ENCODE measurements around the gene THAP12.
A peak's percentile ranks its signal among the peaks of the same experiment; 100 is the strongest.

THAP12 gene

GRCh38 chr11:76318744-76319384 is 62.1 kb downstream of the THAP12 start:
- Mint-ChIP-seq H3K4me3 (no peak overlapping the region), H3K27ac (no peak overlapping the region), H3K4me1 (ENCODE audit: low read depth in 2 of 2) (no peaks in the 10 kb centered on the region), H3K9me3 (no peaks in the 10 kb centered on the region), H3K27me3 (peaks cover 26 to 59% of the 10 kb centered on the region in 2 donors), H3K36me3 (ENCODE audit: insufficient read depth) (no peaks in the 10 kb centered on the region)
- ATAC-seq (replicated peaks) (peak; percentile 100), DNase-seq (peak; percentile 81 to 84 (median 82))

GRCh38 chr11:76317296-76317695 is 63.6 kb downstream of the THAP12 start:
- Mint-ChIP-seq H3K4me1 (ENCODE audit: low read depth in 2 of 2) (no peaks in the 10 kb centered on the region), H3K27me3 (peaks cover 26 to 59% of the 10 kb centered on the region in 2 donors), H3K4me3 (no peak overlapping the region), H3K27ac (no peak overlapping the region), H3K36me3 (ENCODE audit: insufficient read depth) (no peaks in the 10 kb centered on the region), H3K9me3 (no peaks in the 10 kb centered on the region)
- DNase-seq (no peak), ATAC-seq (replicated peaks) (no peak)

- Mint-ChIP-seq H3K4me3 (no peak overlapping the region), H3K27ac (no peak overlapping the region), H3K36me3 (ENCODE audit: insufficient read depth) (no peaks in the 10 kb centered on the region), H3K4me1 (ENCODE audit: low read depth in 2 of 2) (no peaks in the 10 kb centered on the region), H3K27me3 (peaks cover 26 to 60% of the 10 kb centered on the region in 2 donors), H3K9me3 (no peaks in the 10 kb centered on the region)
- ATAC-seq (replicated peaks), result no peak
- DNase-seq, result no peak
Measured at GRCh38 chr11:76316726-76317125, 64.2 kb downstream of the THAP12 start.

- H3K4me3 Mint-ChIP-seq, result no peak overlapping the region
- ATAC-seq (replicated peaks) (no peak), DNase-seq (no peak)
- H3K9me3 Mint-ChIP-seq, result no peaks in the 10 kb centered on the region
- peaks cover 11 to 45% of the 10 kb centered on the region in 2 donors for H3K27me3 Mint-ChIP-seq
- H3K27ac Mint-ChIP-seq, result no peak overlapping the region
- H3K36me3 Mint-ChIP-seq (ENCODE audit: insufficient read depth), result no peaks in the 10 kb centered on the region
- H3K4me1 Mint-ChIP-seq (ENCODE audit: low read depth in 2 of 2), result no peaks in the 10 kb centered on the region
Measured at GRCh38 chr11:76315182-76315853, 65.6 kb downstream of the THAP12 start.

- H3K27me3 Mint-ChIP-seq, result peaks cover 6 to 39% of the 10 kb centered on the region in 2 donors
- no peaks in the 10 kb centered on the region for H3K9me3 Mint-ChIP-seq
- no peaks in the 10 kb centered on the region for H3K36me3 Mint-ChIP-seq (ENCODE audit: insufficient read depth)
- no peaks in the 10 kb centered on the region for H3K4me1 Mint-ChIP-seq (ENCODE audit: low read depth in 2 of 2)
- no peak overlapping the region for H3K27ac Mint-ChIP-seq
- H3K4me3 Mint-ChIP-seq, result no peak overlapping the region
- DNase-seq (no peak), ATAC-seq (replicated peaks) (no peak)
Measured at GRCh38 chr11:76314741-76315090, 66.2 kb downstream of the THAP12 start.

GRCh38 chr11:76313913-76314740 is 66.8 kb downstream of the THAP12 start:
- Mint-ChIP-seq H3K36me3 (ENCODE audit: insufficient read depth) (no peaks in the 10 kb centered on the region), H3K4me1 (ENCODE audit: low read depth in 2 of 2) (no peaks in the 10 kb centered on the region), H3K4me3 (no peak overlapping the region), H3K9me3 (no peaks in the 10 kb centered on the region), H3K27me3 (peaks cover 4 to 35% of the 10 kb centered on the region in 2 donors), H3K27ac (no peak overlapping the region)
- no peak for ATAC-seq (replicated peaks)
- no peak for DNase-seq

GRCh38 chr11:76313271-76313670 is 67.7 kb downstream of the THAP12 start:
- no peak for ATAC-seq (replicated peaks)
- Mint-ChIP-seq H3K27me3 (peaks cover 0 to 31% of the 10 kb centered on the region in 2 donors), H3K36me3 (ENCODE audit: insufficient read depth) (no peaks in the 10 kb centered on the region), H3K27ac (no peak overlapping the region), H3K9me3 (no peaks in the 10 kb centered on the region), H3K4me1 (ENCODE audit: low read depth in 2 of 2) (no peaks in the 10 kb centered on the region), H3K4me3 (no peak overlapping the region)
- no peak for DNase-seq

DNA sequence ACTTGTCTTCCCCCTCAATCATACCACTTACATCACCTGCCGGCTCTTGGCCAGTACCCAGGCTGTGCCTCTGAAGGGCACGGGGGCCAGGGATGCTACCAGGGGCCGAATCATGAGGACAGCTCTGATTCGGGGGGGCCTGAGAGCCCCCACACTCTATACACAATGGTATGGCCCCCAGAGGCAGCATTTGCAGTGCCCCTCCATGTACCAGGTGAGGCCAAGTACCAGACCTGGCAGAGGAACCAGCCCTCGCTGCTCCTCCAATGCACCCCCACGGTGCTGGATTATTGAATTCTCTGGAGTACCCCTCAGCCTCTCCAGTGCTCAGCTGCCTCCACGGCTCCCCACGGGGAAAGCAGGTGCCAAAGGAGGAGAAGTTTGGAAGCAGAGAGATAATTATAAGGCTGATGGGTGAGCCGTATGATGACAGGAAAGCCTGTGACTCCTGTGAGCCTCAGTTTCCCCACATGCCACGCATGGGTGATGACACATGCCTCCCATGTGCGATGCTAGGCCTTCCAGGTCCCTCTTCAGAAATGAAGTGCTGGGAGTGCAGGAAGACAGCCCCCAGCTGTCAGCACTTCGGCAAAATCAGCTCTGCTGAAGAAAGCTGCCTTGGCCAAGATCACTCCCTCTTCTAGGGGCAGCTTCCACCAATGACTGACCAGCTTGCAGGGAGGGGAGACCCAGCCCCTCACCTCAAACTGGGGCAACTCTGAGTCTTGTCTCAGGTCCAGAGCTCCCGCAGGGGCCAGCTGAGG is 69.9 kb downstream of the THAP12 start:
- Mint-ChIP-seq H3K27me3 (peaks cover 0 to 25% of the 10 kb centered on the region in 2 donors), H3K9me3 (no peaks in the 10 kb centered on the region), H3K27ac (no peak overlapping the region), H3K4me3 (no peak overlapping the region), H3K4me1 (ENCODE audit: low read depth in 2 of 2) (no peaks in the 10 kb centered on the region), H3K36me3 (ENCODE audit: insufficient read depth) (no peaks in the 10 kb centered on the region)
- ATAC-seq (replicated peaks), result no peak
- DNase-seq, result no peak

- H3K4me1 Mint-ChIP-seq (ENCODE audit: low read depth in 2 of 2), result no peaks in the 10 kb centered on the region
- H3K27ac Mint-ChIP-seq, result no peak overlapping the region
- no peaks in the 10 kb centered on the region for H3K9me3 Mint-ChIP-seq
- no peaks in the 10 kb centered on the region for H3K36me3 Mint-ChIP-seq (ENCODE audit: insufficient read depth)
- no peak overlapping the region for H3K4me3 Mint-ChIP-seq
- H3K27me3 Mint-ChIP-seq, result peaks cover 0 to 16% of the 10 kb centered on the region in 2 donors
- no peak for DNase-seq
- no peak for ATAC-seq (replicated peaks)
Measured at GRCh38 chr11:76307978-76308747, 72.8 kb downstream of the THAP12 start.

- H3K4me1 Mint-ChIP-seq (ENCODE audit: low read depth in 2 of 2), result no peaks in the 10 kb centered on the region
- ATAC-seq (replicated peaks) (no peak), DNase-seq (no peak)
- H3K27me3 Mint-ChIP-seq, result peaks cover 0 to 10% of the 10 kb centered on the region in 2 donors
- H3K9me3 Mint-ChIP-seq, result no peaks in the 10 kb centered on the region
- H3K27ac Mint-ChIP-seq, result no peak overlapping the region
- no peaks in the 10 kb centered on the region for H3K36me3 Mint-ChIP-seq (ENCODE audit: insufficient read depth)
- no peak overlapping the region for H3K4me3 Mint-ChIP-seq
Measured at GRCh38 chr11:76307396-76307795, 73.5 kb downstream of the THAP12 start.

DNA sequence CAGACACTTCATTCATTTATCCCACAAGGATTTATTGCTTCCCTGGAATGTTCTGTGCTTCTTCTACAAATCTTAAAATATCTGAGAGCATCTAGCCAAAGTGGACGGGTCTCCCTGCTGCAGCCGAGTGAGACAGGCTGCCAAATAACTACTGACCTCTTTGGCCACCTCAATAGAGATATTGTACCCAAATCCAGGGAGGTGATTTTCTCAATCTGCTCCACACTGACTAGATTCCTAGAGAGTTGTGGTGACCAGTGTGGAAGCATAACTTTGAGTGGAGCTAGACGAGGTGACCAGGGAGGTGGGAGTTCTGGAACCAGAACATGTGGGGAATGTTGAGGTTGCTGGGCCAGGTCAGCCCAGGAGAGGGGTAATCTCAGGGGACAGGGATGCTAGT is 77.5 kb downstream of the THAP12 start:
- Mint-ChIP-seq H3K4me3 (no peak overlapping the region), H3K9me3 (no peaks in the 10 kb centered on the region), H3K27me3 (peaks cover 0 to 16% of the 10 kb centered on the region in 2 donors), H3K4me1 (ENCODE audit: low read depth in 2 of 2) (peaks cover 0 to 2% of the 10 kb centered on the region in 2 donors), H3K27ac (no peak overlapping the region), H3K36me3 (ENCODE audit: insufficient read depth) (no peaks in the 10 kb centered on the region)
- DNase-seq, result no peak
- no peak for ATAC-seq (replicated peaks)

- Mint-ChIP-seq H3K4me3 (no peak overlapping the region), H3K27me3 (peaks cover 0 to 16% of the 10 kb centered on the region in 2 donors), H3K4me1 (ENCODE audit: low read depth in 2 of 2) (peaks cover 0 to 2% of the 10 kb centered on the region in 2 donors), H3K27ac (no peak overlapping the region), H3K36me3 (ENCODE audit: insufficient read depth) (no peaks in the 10 kb centered on the region), H3K9me3 (no peaks in the 10 kb centered on the region)
- ATAC-seq (replicated peaks) (no peak), DNase-seq (no peak)
Measured at GRCh38 chr11:76302996-76303395, 77.9 kb downstream of the THAP12 start.

Data from effector memory CD8-positive, alpha-beta T cell (primary cell).